ENCODE measurements around the gene EFHD2. TPM values are rescaled to one million over a fixed set of nuclear protein-coding genes. Genes with fewer than 3 reads are reported as not detected.

The EFHD2 gene
- total RNA-seq, 4 donors from 2014 or later: 12.1 to 32.5 (median 20.4) TPM

- Histone ChIP-seq H3K27ac (no peak overlapping the region), H3K9me3 (no peaks in the 10 kb centered on the region), H3K27me3 (no peaks in the 10 kb centered on the region), H3K36me3 (no peaks in the 10 kb centered on the region), H3K4me3 (no peak overlapping the region), H3K4me1 (no peaks in the 10 kb centered on the region)
- DNase-seq: no peak
- TF ChIP-seq CTCF (IDR thresholded peaks at IDR 0.05): no peak
- no peak for TF ChIP-seq POLR2A (IDR thresholded peaks at IDR 0.05)
- intact Hi-C loops (cut with DNase I; ENCODE audit: low total_unique reads): no loop called here
Observed at GRCh38 chr1:15440357-15440756, 30.7 kb downstream of the EFHD2 start.

- Histone ChIP-seq H3K4me1 (no peaks in the 10 kb centered on the region), H3K4me3 (no peak overlapping the region), H3K36me3 (no peaks in the 10 kb centered on the region), H3K27me3 (no peaks in the 10 kb centered on the region), H3K9me3 (no peaks in the 10 kb centered on the region), H3K27ac (no peak overlapping the region)
- intact Hi-C loops (cut with DNase I; ENCODE audit: low total_unique reads): no loop called here
- DNase-seq: no peak
- TF ChIP-seq CTCF (IDR thresholded peaks at IDR 0.05): no peak
- TF ChIP-seq POLR2A (IDR thresholded peaks at IDR 0.05): no peak
Observed at GRCh38 chr1:15441247-15441646, 31.6 kb downstream of the EFHD2 start.

GRCh38 chr1:15442119-15442518 is 32.4 kb downstream of the EFHD2 start:
- no peak for DNase-seq
- no peaks in the 10 kb centered on the region for H3K36me3 ChIP-seq
- no peak overlapping the region for H3K4me3 ChIP-seq
- H3K27me3 ChIP-seq: no peaks in the 10 kb centered on the region
- intact Hi-C loops (cut with DNase I; ENCODE audit: low total_unique reads): no loop called here
- TF ChIP-seq POLR2A (IDR thresholded peaks at IDR 0.05) (no peak), CTCF (IDR thresholded peaks at IDR 0.05) (no peak)
- H3K27ac ChIP-seq: no peak overlapping the region
- no peaks in the 10 kb centered on the region for H3K9me3 ChIP-seq
- H3K4me1 ChIP-seq: no peaks in the 10 kb centered on the region

GRCh38 chr1:15442759-15443158 is 33.1 kb downstream of the EFHD2 start:
- no peak overlapping the region for H3K27ac ChIP-seq
- H3K27me3 ChIP-seq: no peaks in the 10 kb centered on the region
- TF ChIP-seq POLR2A (IDR thresholded peaks at IDR 0.05) (no peak), CTCF (IDR thresholded peaks at IDR 0.05) (no peak)
- no peaks in the 10 kb centered on the region for H3K36me3 ChIP-seq
- H3K4me3 ChIP-seq: no peak overlapping the region
- DNase-seq: no peak
- intact Hi-C loops (cut with DNase I; ENCODE audit: low total_unique reads): no loop called here
- no peaks in the 10 kb centered on the region for H3K4me1 ChIP-seq
- no peaks in the 10 kb centered on the region for H3K9me3 ChIP-seq

- Histone ChIP-seq H3K4me3 (no peak overlapping the region), H3K36me3 (no peaks in the 10 kb centered on the region), H3K9me3 (no peaks in the 10 kb centered on the region), H3K27ac (no peak overlapping the region), H3K4me1 (no peaks in the 10 kb centered on the region), H3K27me3 (no peaks in the 10 kb centered on the region)
- no peak for DNase-seq
- no peak for TF ChIP-seq POLR2A (IDR thresholded peaks at IDR 0.05)
- no peak for TF ChIP-seq CTCF (IDR thresholded peaks at IDR 0.05)
- intact Hi-C loops (cut with DNase I; ENCODE audit: low total_unique reads): no loop called here
Observed at GRCh38 chr1:15443281-15443680, 33.6 kb downstream of the EFHD2 start.
